Keratinocyte (primary cell): ENCODE results near the gene SLC7A1.

Experiments
- EZH2 ChIP-seq: IDR thresholded peaks from one replicate; pipeline ENCODE4 v1.6.1; 2012; ENCODE audit warnings: inconsistent platforms, mild to moderate bottlenecking, low read length, moderate library complexity
- TF ChIP-seq, protein P1 (sequence below), 3 experiments: IDR thresholded peaks in 1 of 3; conservative IDR thresholded peaks in 1 of 3; optimal IDR thresholded peaks in 1 of 3; 2 replicates in 2 of 3; 3 replicates in 1 of 3; pipeline versions ENCODE3 to v1.5.1; 2011; ENCODE audit warnings: low read length in 3 of 3, mild to moderate bottlenecking in 3 of 3, moderate library complexity in 2 of 3, control low read depth in 1 of 3, inconsistent platforms in 1 of 3; ENCODE audit not compliant: insufficient read depth in 2 of 3; ENCODE audit errors: extremely low read depth in 1 of 3

DNA sequence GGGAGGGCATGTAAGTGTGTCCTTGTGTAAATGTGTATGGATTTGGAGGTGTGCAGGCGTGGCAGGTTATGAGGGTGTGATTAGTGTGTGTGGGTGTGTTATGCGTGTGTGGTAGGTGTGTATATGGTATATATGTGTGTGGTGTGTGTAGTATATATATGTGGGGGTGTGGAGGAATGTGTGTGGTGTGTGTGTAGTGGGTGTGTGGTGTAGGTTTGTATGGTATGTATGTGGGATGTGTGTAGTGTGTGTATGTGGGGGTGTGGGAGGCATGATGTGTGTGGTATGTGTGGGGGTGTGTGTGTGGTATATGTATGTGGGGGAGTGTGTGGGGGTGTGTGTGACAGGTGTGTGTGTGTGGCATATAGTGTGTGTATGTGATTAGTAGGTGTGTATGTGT lies 104.2 kb downstream of the SLC7A1 start:
- TF ChIP-seq, protein P1, sequence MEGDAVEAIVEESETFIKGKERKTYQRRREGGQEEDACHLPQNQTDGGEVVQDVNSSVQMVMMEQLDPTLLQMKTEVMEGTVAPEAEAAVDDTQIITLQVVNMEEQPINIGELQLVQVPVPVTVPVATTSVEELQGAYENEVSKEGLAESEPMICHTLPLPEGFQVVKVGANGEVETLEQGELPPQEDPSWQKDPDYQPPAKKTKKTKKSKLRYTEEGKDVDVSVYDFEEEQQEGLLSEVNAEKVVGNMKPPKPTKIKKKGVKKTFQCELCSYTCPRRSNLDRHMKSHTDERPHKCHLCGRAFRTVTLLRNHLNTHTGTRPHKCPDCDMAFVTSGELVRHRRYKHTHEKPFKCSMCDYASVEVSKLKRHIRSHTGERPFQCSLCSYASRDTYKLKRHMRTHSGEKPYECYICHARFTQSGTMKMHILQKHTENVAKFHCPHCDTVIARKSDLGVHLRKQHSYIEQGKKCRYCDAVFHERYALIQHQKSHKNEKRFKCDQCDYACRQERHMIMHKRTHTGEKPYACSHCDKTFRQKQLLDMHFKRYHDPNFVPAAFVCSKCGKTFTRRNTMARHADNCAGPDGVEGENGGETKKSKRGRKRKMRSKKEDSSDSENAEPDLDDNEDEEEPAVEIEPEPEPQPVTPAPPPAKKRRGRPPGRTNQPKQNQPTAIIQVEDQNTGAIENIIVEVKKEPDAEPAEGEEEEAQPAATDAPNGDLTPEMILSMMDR (optimal IDR thresholded peaks at IDR 0.05 in 1 of 3, IDR thresholded peaks at IDR 0.05 in 1 of 3, conservative IDR thresholded peaks at IDR 0.05 in 1 of 3; ENCODE audit: extremely low read depth in 1 of 3, insufficient read depth in 2 of 3, low read length in 3 of 3), result no peak
- TF ChIP-seq EZH2, result no peak
